Progenitor cell of endocrine pancreas (in vitro differentiated cells): ENCODE data around the gene OR2T8. TPM values are rescaled to one million over a fixed set of nuclear protein-coding genes. Genes with fewer than 3 reads are reported as not detected.

Source experiments
- DNase-seq: peaks from one replicate; pipeline ENCODE4 v3.0.0; 2021; ENCODE audit warnings: low spot score; ENCODE audit not compliant: unreplicated experiment
- H3K27ac Mint-ChIP-seq: 2 replicates; pipeline ENCODE4 v1.8.0; 2021; ENCODE audit warnings: mild to moderate bottlenecking, moderate library complexity, mixed read lengths
- H3K27me3 Mint-ChIP-seq: 2 replicates; pipeline ENCODE4 v1.8.0; 2021; ENCODE audit warnings: mixed read lengths
- H3K36me3 Mint-ChIP-seq: 2 replicates; pipeline ENCODE4 v1.8.0; 2022; ENCODE audit warnings: mixed read lengths; ENCODE audit not compliant: insufficient read depth
- H3K4me1 Mint-ChIP-seq: 2 replicates; pipeline ENCODE4 v1.8.0; 2021; ENCODE audit warnings: low read depth, mixed read lengths
- H3K4me3 Mint-ChIP-seq: 2 replicates; pipeline ENCODE4 v1.8.0; 2021; ENCODE audit warnings: low read depth, mild to moderate bottlenecking, moderate library complexity, mixed read lengths
- H3K9me3 Mint-ChIP-seq: 2 replicates; pipeline ENCODE4 v1.8.0; 2021; ENCODE audit warnings: low read depth, mixed read lengths
- total RNA-seq: library from RNA; stranded (reverse); gene quantifications from 2 replicates; pipeline ENCODE4 v1.2.1, GENCODE V29; 2021
- TF ChIP-seq, protein P1 (sequence below): fragments of 200-600 bp; sonication (generic); IDR thresholded peaks from one replicate; pipeline ENCODE4 v1.5.0; 2021; ENCODE audit warnings: antibody characterized with exemption, mild to moderate bottlenecking; ENCODE audit not compliant: unreplicated experiment

OR2T8 gene
- total RNA-seq, 1 donor from 2014 or later: not detected

- TF ChIP-seq, protein P1, sequence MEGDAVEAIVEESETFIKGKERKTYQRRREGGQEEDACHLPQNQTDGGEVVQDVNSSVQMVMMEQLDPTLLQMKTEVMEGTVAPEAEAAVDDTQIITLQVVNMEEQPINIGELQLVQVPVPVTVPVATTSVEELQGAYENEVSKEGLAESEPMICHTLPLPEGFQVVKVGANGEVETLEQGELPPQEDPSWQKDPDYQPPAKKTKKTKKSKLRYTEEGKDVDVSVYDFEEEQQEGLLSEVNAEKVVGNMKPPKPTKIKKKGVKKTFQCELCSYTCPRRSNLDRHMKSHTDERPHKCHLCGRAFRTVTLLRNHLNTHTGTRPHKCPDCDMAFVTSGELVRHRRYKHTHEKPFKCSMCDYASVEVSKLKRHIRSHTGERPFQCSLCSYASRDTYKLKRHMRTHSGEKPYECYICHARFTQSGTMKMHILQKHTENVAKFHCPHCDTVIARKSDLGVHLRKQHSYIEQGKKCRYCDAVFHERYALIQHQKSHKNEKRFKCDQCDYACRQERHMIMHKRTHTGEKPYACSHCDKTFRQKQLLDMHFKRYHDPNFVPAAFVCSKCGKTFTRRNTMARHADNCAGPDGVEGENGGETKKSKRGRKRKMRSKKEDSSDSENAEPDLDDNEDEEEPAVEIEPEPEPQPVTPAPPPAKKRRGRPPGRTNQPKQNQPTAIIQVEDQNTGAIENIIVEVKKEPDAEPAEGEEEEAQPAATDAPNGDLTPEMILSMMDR: no peak
- Mint-ChIP-seq H3K36me3 (no peaks in the 10 kb centered on the region), H3K4me1 (no peaks in the 10 kb centered on the region), H3K27ac (no peak overlapping the region), H3K9me3 (peaks cover 26% of the 10 kb centered on the region), H3K4me3 (no peak overlapping the region), H3K27me3 (no peaks in the 10 kb centered on the region)
- no peak for DNase-seq
Observed at GRCh38 chr1:247913786-247914185, 6.3 kb upstream of the OR2T8 start.

DNA sequence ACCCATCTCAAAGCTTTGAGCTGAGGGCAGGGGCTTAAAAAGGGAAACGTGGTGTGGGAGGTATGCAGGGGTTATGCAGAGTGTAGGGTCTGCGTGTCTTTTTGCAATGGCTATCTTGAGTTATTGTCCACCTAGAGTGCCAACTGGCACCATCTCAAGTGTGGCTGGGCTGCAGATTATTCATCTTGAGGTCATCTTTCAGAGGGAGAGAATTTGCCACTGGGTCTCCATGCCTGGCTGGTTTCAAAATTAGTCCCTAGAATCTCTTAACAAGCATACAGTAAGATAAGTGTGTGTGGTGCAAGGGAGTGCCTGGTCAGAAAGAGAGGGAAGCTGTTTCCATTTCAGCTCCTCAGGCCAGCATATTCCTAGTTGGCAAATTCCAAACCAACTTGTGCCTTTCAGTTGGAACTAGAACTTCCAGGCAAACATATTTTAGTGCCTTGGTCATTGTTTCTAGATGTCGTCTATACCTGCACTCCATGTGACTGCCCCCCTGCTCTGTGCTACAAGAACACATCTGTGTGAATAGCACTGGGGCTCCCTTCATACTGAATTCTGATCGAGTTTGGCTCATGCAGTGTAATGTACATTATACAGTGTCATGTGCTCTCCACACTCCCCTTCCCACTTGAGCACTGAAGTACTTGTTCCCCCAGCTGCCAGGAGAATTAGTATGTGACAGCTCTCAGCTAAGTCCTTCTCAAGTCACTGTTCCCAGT lies 5.0 kb upstream of the OR2T8 start:
- peaks cover 21% of the 10 kb centered on the region for H3K9me3 Mint-ChIP-seq
- no peak overlapping the region for H3K4me3 Mint-ChIP-seq
- no peaks in the 10 kb centered on the region for H3K27me3 Mint-ChIP-seq
- H3K36me3 Mint-ChIP-seq: no peaks in the 10 kb centered on the region
- no peaks in the 10 kb centered on the region for H3K4me1 Mint-ChIP-seq
- no peak overlapping the region for H3K27ac Mint-ChIP-seq
- TF ChIP-seq, protein P1: no peak
- DNase-seq: no peak

GRCh38 chr1:247923941-247924340 lies 3.9 kb downstream of the OR2T8 start:
- no peaks in the 10 kb centered on the region for H3K4me1 Mint-ChIP-seq
- DNase-seq: no peak
- H3K9me3 Mint-ChIP-seq: peaks cover 12% of the 10 kb centered on the region
- H3K4me3 Mint-ChIP-seq: no peak overlapping the region
- TF ChIP-seq, protein P1: no peak
- no peaks in the 10 kb centered on the region for H3K36me3 Mint-ChIP-seq
- H3K27me3 Mint-ChIP-seq: no peaks in the 10 kb centered on the region
- no peak overlapping the region for H3K27ac Mint-ChIP-seq

DNA sequence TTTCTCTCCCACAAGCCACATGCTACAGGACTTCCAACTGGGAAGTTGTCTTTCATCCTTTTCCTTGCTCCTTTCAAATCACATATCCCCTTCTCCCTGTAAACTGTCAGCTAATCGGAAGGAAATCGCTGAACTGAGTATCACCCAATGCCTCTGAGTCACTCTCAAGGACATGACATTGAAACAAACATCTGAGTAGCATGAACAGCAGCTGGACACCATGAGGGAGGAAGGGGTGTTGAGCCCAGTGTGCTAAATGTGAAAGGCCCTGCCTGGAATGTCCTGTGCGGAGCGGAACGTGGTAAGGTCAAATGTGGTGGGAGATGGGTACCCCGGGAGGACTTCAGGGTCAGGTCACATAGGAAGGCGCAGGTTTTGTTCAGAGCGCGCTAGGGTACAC lies 4.8 kb downstream of the OR2T8 start, which contains the start of gene OR2AJ1:
OR2AJ1 (plus strand) TSS at position 22 of the 400 bp plus-strand sequence. CDS start 8,880 bp downstream, outside the sequence.
- TF ChIP-seq, protein P1: no peak
- no peaks in the 10 kb centered on the region for H3K27me3 Mint-ChIP-seq
- peaks cover 12% of the 10 kb centered on the region for H3K9me3 Mint-ChIP-seq

GRCh38 chr1:247933989-247934388 lies 13.9 kb downstream of the OR2T8 start:
- Mint-ChIP-seq H3K4me3 (no peak overlapping the region), H3K4me1 (no peaks in the 10 kb centered on the region), H3K36me3 (peaks cover 1% of the 10 kb centered on the region), H3K27ac (no peak overlapping the region), H3K9me3 (peaks cover 10% of the 10 kb centered on the region), H3K27me3 (no peaks in the 10 kb centered on the region)
- TF ChIP-seq, protein P1: no peak
- DNase-seq: no peak

More for the DNA sequence above, 4.8 kb downstream of the OR2T8 start, which contains the start of gene OR2AJ1:
- Mint-ChIP-seq H3K4me3 (no peak within 1 kb of the TSS), H3K27ac (no peak within 1 kb of the TSS), H3K36me3 (no peaks in the 10 kb centered on the region), H3K4me1 (no peaks in the 10 kb centered on the region)
- DNase-seq: no peak
